Esophagus muscularis mucosa (tissue), 4 donors: Measurements from ENCODE around the gene EHD4.

Experiments used
- EP300 ChIP-seq: sonication (generic); formaldehyde crosslinking; IDR thresholded peaks from one replicate; pipeline ENCODE4 v1.6.1; 2017; ENCODE audit warnings: antibody characterized with exemption
- POLR2A ChIP-seq: fragments of 450-650 bp; IDR thresholded peaks from one replicate; pipeline ENCODE4 v1.6.1; 2017; ENCODE audit warnings: antibody characterized with exemption, moderate library complexity, mild to moderate bottlenecking, low read depth
- POLR2AphosphoS5 ChIP-seq, 2 donors: sonication (generic); formaldehyde crosslinking; IDR thresholded peaks; one replicate each; pipeline ENCODE4 v1.6.1; 2017; ENCODE audit warnings: antibody characterized with exemption in 2 of 2
- TF ChIP-seq, protein P1 (sequence below), 3 experiments: fragments of 200-600 bp in 2 of 3; fragments of 450-650 bp in 1 of 3; sonication (generic) in 2 of 3; IDR thresholded peaks; one replicate each; pipeline ENCODE4 v1.5.1; 2017 to 2019; ENCODE audit warnings: antibody characterized with exemption in 3 of 3, mild to moderate bottlenecking in 2 of 3, moderate library complexity in 1 of 3

- no peak for TF ChIP-seq EP300
- TF ChIP-seq, protein P1, sequence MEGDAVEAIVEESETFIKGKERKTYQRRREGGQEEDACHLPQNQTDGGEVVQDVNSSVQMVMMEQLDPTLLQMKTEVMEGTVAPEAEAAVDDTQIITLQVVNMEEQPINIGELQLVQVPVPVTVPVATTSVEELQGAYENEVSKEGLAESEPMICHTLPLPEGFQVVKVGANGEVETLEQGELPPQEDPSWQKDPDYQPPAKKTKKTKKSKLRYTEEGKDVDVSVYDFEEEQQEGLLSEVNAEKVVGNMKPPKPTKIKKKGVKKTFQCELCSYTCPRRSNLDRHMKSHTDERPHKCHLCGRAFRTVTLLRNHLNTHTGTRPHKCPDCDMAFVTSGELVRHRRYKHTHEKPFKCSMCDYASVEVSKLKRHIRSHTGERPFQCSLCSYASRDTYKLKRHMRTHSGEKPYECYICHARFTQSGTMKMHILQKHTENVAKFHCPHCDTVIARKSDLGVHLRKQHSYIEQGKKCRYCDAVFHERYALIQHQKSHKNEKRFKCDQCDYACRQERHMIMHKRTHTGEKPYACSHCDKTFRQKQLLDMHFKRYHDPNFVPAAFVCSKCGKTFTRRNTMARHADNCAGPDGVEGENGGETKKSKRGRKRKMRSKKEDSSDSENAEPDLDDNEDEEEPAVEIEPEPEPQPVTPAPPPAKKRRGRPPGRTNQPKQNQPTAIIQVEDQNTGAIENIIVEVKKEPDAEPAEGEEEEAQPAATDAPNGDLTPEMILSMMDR (IDR thresholded peaks at IDR 0.05) = no peak
- no peak for TF ChIP-seq POLR2A
- no peak for TF ChIP-seq POLR2AphosphoS5 (IDR thresholded peaks at IDR 0.05)
Observed at GRCh38 chr15:41876689-41877088, 95.7 kb downstream of the EHD4 start.
